Vagina (tissue), 2 donors: ENCODE measurements around the gene TGFB1I1.

Experiments
- POLR2A ChIP-seq, 2 donors: fragments of 450-650 bp; IDR thresholded peaks; one replicate each; pipeline ENCODE4 v1.6.1; 2017; ENCODE audit warnings: antibody characterized with exemption in 2 of 2, mild to moderate bottlenecking in 2 of 2, moderate library complexity in 2 of 2
- POLR2AphosphoS5 ChIP-seq, 2 donors: sonication (generic); formaldehyde crosslinking; IDR thresholded peaks; one replicate each; pipeline ENCODE4 v1.9.0; 2017; ENCODE audit warnings: antibody characterized with exemption in 2 of 2, mild to moderate bottlenecking in 2 of 2, low read depth in 1 of 2; ENCODE audit not compliant: insufficient read depth in 1 of 2
- TF ChIP-seq, protein P1 (sequence below), 3 experiments: fragments of 450-650 bp in 2 of 3; fragments of 200-600 bp in 1 of 3; sonication (generic) in 1 of 3; IDR thresholded peaks; one replicate each; pipeline ENCODE4 v1.5.1; 2017 to 2019; ENCODE audit warnings: antibody characterized with exemption in 3 of 3, mild to moderate bottlenecking in 2 of 3, moderate library complexity in 2 of 3

DNA sequence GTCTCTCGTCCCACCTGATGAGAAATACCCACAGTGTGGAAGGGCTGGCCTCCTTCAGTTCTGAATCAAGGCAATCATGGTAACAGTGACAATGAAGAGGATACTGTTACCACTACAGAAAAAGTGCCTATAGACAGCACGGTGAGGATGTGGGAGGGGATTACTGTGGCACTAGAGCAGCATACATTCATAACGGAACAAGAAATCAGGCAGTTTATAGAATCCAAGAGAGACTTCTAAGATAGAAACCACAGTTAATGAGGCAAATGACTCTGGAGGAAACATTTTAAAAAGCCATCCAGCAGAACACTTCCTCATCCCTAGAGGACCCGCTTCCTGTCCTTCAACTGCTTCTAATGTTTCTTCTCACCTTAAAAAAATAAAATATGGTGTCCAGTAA is 33.5 kb downstream of the TGFB1I1 start:
- TF ChIP-seq, protein P1, sequence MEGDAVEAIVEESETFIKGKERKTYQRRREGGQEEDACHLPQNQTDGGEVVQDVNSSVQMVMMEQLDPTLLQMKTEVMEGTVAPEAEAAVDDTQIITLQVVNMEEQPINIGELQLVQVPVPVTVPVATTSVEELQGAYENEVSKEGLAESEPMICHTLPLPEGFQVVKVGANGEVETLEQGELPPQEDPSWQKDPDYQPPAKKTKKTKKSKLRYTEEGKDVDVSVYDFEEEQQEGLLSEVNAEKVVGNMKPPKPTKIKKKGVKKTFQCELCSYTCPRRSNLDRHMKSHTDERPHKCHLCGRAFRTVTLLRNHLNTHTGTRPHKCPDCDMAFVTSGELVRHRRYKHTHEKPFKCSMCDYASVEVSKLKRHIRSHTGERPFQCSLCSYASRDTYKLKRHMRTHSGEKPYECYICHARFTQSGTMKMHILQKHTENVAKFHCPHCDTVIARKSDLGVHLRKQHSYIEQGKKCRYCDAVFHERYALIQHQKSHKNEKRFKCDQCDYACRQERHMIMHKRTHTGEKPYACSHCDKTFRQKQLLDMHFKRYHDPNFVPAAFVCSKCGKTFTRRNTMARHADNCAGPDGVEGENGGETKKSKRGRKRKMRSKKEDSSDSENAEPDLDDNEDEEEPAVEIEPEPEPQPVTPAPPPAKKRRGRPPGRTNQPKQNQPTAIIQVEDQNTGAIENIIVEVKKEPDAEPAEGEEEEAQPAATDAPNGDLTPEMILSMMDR (IDR thresholded peaks at IDR 0.05): no peak
- TF ChIP-seq POLR2A (IDR thresholded peaks at IDR 0.05): no peak
- TF ChIP-seq POLR2AphosphoS5 (IDR thresholded peaks at IDR 0.05; ENCODE audit: insufficient read depth in 1 of 2, low read depth in 1 of 2): no peak
